Stimulated activated CD4-positive, alpha-beta T cell treated with anti-CD3 and anti-CD28 coated beads, Interleukin-12 subunit alpha, Interleukin-12 subunit beta, amount 100 ng/mL, for 4 hours (primary cell): Measurements from ENCODE around the gene MRPS15.
A peak's percentile ranks its signal among the peaks of the same experiment; 100 is the strongest.
"Not testable (repeated sequence)": the region's sequence is repeated elsewhere in the genome, so short reads cannot be mapped to it uniquely, and the experiment has no call there.

Source experiments
- DNase-seq: peaks from one replicate; pipeline ENCODE4 v3.0.0-alpha.2; 2020

MRPS15 gene

GRCh38 chr1:36482724-36483388 lies 18.7 kb upstream of the MRPS15 start, which contains the start of gene CSF3R:
Gene CSF3R (minus strand): TSS chr1:36482913. CDS start chr1:36479496, 3,417 bp downstream.
- no peak for DNase-seq

GRCh38 chr1:36481771-36482723 lies 17.9 kb upstream of the MRPS15 start:
- DNase-seq: no peak

- no peak for DNase-seq
Observed at GRCh38 chr1:36481091-36481490, 16.9 kb upstream of the MRPS15 start.

- no peak for DNase-seq
Observed at GRCh38 chr1:36480161-36480560, 16.0 kb upstream of the MRPS15 start.

GRCh38 chr1:36479505-36480051 lies 15.4 kb upstream of the MRPS15 start:
- DNase-seq: no peak

- DNase-seq: not testable (repeated sequence)
Observed at GRCh38 chr1:36477615-36478014, 13.4 kb upstream of the MRPS15 start.

- no peak for DNase-seq
Observed at GRCh38 chr1:36476945-36477344, 12.8 kb upstream of the MRPS15 start.

- DNase-seq: no peak
Observed at GRCh38 chr1:36475910-36476604, 11.9 kb upstream of the MRPS15 start.

GRCh38 chr1:36475341-36475740 lies 11.2 kb upstream of the MRPS15 start:
- no peak for DNase-seq

- no peak for DNase-seq
Observed at GRCh38 chr1:36472656-36473055, 8.5 kb upstream of the MRPS15 start.

GRCh38 chr1:36471830-36472641 lies 7.9 kb upstream of the MRPS15 start:
- no peak for DNase-seq

- DNase-seq: no peak
Observed at GRCh38 chr1:36469163-36469562, 5.0 kb upstream of the MRPS15 start.

GRCh38 chr1:36467700-36468455 lies 3.7 kb upstream of the MRPS15 start:
- DNase-seq: no peak

GRCh38 chr1:36467027-36467410 lies 2.8 kb upstream of the MRPS15 start:
- no peak for DNase-seq

- no peak for DNase-seq
Observed at GRCh38 chr1:36466370-36467026, 2.3 kb upstream of the MRPS15 start.

- no peak for DNase-seq
Observed at GRCh38 chr1:36465731-36466369, 1.7 kb upstream of the MRPS15 start.

GRCh38 chr1:36464605-36465393 lies 615 bp upstream of the MRPS15 start:
- DNase-seq: no peak

- no peak for DNase-seq
Observed at GRCh38 chr1:36463463-36463802, 751 bp downstream of the MRPS15 start.

- DNase-seq: peak; percentile 47
Observed at GRCh38 chr1:36458910-36459309, 5.3 kb downstream of the MRPS15 start.

GRCh38 chr1:36457691-36458090 lies 6.5 kb downstream of the MRPS15 start:
- no peak for DNase-seq
